ENCODE measurements around the gene CMPK2.

- TF ChIP-seq TAF1 (IDR thresholded peaks at IDR 0.05; ENCODE audit: borderline replicate concordance, low read depth, low read length): no peak
- TF ChIP-seq ZSCAN29 (IDR thresholded peaks at IDR 0.05): no peak
- TF ChIP-seq PML (IDR thresholded peaks at IDR 0.05; ENCODE audit: low read length): no peak
- TF ChIP-seq BCL11A (IDR thresholded peaks at IDR 0.05; ENCODE audit: low read depth, low read length): no peak
- no peak for TF ChIP-seq ZNF384 (IDR thresholded peaks at IDR 0.05; ENCODE audit: borderline replicate concordance, low read depth, low read length)
- TF ChIP-seq RB1 (IDR thresholded peaks at IDR 0.05; ENCODE audit: borderline replicate concordance): no peak
- TF ChIP-seq CBX3 (IDR thresholded peaks at IDR 0.05; ENCODE audit: borderline replicate concordance, low read depth): no peak
- no peak for TF ChIP-seq RBBP5 (conservative IDR thresholded peaks at IDR 0.05)
- TF ChIP-seq EP300 (IDR thresholded peaks at IDR 0.05; ENCODE audit: borderline replicate concordance in 1 of 2, control insufficient read depth in 1 of 2, low read depth in 2 of 2, low read length in 2 of 2): no peak
- TF ChIP-seq CHD1 (IDR thresholded peaks at IDR 0.05; ENCODE audit: low read depth, low read length): no peak
- no peak for TF ChIP-seq EZH2 (IDR thresholded peaks at IDR 0.05; ENCODE audit: borderline replicate concordance, control insufficient read depth, low read depth, low read length)
- TF ChIP-seq NFYA (IDR thresholded peaks at IDR 0.05; ENCODE audit: borderline replicate concordance, low read depth, low read length): no peak
- TF ChIP-seq BCL3 (IDR thresholded peaks at IDR 0.05; ENCODE audit: borderline replicate concordance, insufficient read depth, low read depth, low read length, poor library complexity, severe bottlenecking): no peak
- no peak for TF ChIP-seq CTCF (IDR thresholded peaks at IDR 0.05 in 2 of 3, conservative IDR thresholded peaks at IDR 0.05 in 1 of 3; ENCODE audit: control insufficient read depth in 2 of 3, extremely low read depth in 1 of 3, insufficient read depth in 1 of 3, low read depth in 3 of 3, low read length in 3 of 3)
Measured at GRCh38 chr2:6854416-6854815, 11.3 kb downstream of the CMPK2 start.

Data from GM12878 (cell line).